HG03460 (cell line): Measurements from ENCODE around the gene PKNOX2.

ENCODE experiments used
- ATAC-seq: cut with Tn5 transposase; IDR thresholded peaks from one replicate; pipeline ENCODE4 v1.9.1; 2021; ENCODE audit not compliant: unreplicated experiment

PKNOX2 gene

DNA sequence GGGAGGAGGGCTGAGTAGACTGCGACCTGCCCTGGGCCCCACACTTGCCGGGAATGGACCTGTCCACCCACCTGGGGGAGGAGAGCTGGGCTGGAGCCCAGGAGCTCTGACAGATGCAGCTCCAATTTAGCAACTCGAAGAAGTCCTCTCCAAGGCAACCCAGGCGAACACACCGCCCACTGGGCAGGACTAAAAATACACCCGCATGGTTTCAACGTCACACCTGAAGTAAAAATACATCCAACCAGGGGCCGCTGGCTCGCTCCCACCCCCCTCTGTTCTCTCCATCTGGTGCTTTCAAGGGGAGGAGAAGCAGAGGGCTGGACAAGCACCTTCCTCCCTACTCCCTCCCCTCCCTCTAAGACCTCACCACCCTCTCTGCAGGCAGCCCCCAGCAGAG, 211.6 kb downstream of the PKNOX2 start:
- ATAC-seq, result no peak

DNA sequence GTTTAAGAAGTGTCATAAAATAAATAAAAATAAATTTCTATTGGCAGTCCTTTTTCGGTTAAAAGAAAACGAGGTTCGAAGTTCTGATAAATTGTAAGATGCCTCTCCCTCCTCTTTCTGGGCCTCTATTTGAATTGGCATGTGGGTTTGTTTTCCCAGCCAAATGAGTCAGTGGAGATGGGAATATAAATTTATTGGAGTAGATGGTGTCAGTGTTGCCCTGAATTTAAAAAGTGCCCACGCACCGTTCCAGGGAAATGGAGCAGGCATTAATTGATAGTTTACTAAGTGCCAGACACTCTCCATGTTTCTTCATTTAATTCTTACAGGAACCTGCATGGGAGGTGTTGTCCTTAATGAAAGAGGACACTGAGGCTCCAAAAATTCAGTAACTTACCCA, 212.3 kb downstream of the PKNOX2 start:
- no peak for ATAC-seq

DNA sequence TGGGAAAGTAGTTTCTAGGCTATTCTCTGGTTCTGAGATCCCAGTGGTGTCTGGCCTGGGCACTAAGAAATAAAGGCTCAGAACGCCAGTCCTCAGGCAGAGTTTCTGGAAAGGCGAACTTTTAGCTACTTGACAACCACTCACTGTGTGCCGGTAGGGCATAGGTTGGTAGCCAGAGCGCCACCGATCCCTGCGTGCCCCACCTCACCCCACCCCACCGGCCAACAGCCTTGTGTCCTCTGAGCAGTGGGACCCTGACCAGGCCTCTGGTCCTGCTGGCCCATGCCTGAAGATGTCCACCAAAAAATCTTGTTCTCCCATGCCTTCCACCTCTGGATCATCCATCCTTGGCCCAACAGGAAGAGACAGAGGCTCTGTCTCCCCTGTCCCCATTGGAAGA, 213.5 kb downstream of the PKNOX2 start:
- ATAC-seq, result no peak

DNA sequence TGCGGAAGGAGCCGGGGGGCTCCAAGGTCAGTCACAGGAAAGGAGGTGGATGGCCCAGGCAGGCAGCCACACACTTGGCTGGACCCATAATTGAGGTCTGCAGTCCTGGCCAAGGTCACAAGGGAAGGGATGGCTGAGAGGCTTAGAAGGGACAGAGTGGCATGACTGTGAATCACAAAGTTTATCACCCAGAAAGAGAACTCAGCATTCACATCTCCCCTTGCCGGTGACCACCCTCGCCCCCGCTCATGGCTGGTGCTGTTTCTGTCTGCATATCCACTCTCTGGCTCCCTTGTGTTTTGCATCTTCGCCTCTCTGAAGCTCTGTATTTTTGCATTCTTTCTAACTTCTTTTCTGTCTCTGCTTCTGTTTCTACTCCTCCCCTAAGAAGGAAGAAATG, 214.0 kb downstream of the PKNOX2 start:
- ATAC-seq, result no peak

DNA sequence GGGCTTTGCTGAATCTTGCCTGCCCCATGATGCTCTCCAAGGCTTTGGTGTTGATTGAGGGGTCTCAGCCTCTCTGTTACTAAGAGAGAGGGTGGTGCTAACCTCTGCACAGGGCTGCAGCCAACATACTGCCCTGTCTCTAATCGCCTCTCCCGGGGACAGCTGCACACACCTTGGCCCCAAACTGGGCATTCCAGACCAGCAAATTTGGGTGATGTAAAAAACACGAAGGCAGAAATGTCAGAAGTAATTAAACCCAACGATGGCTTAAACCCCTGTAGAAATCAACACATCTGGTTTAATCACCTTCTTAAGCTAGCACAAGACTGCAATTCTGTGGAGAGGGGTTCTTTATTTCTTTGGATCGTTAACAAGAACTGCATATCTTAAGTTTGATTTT, 215.0 kb downstream of the PKNOX2 start:
- ATAC-seq, result no peak

DNA sequence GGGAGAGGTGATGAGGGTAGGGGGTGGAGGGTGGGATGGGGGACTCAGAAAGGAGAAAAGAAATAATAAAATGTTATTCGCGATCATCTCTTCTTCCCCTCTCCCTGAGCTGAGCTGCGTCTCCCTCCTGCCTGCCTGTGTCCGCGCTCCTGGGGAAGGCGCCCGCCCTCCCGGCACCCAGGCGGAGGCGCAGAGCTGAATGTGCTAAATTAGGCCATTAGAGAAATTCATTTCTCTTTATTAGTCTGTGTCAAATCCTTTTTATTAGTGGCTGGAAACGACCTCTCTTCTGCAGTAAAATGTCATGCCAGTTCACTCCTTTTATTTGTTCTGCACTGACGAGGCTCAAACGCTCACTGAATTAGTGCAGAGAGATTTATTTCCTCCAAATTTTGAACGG, 215.4 kb downstream of the PKNOX2 start:
- no peak for ATAC-seq

DNA sequence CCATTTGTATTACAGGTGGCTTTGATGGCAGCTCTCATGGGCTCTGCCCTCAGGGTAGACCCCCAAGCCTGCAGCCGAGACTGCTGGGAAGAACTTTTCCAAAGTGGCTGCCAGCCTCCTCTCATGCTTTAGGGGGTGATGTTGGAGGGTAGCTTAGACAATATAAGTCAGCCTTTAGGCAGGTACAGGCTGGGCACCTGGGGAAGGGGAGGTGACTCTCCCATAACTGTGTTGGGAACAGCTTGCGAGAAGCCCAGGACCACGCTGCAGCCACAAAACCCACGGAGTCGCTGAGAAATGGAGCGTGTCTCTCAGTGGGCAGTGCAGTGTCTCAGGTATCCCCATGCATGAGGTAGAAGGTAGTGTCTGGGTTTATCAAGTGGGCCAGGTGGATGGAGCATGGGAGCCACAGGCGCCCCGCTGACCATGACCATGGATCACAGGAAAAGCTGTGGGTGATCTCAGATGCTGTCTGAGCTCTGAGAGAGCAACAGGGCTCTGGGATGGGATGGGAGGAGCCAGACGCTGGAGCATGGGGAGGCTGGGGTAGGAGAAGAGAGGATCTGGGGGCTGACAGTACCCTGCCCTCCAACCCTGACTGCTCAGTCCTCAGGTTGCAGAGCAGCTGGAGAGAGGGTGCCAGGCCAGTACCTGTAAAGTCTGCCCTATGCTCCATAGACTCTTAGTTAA, 216.3 kb downstream of the PKNOX2 start:
- no peak for ATAC-seq

DNA sequence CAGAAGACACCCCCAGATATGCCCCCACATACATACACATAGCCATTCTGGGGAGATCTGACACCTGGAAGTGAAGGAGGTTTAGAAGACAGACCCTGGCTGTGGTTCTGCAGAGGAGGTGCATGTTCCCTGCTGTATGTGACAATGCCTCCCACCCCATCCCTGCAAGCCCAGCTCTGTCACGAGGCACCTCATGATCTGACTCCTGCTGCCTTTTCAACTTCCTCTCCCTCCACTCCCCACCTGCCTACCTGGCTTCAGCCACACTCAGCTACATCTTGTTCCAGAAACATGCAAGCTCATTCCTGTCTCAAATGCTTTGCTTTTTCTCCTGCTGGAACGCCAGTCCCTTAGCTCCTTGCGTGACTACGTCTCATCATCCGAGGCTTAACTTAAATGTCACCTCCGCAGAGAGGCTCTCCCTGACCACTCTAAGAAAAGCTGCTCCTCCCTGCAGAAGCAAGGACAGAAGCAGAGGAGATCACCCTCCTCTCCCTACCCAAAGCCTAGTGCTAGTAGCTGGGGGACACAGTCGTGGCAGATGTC, 217.0 kb downstream of the PKNOX2 start:
- ATAC-seq, result no peak

DNA sequence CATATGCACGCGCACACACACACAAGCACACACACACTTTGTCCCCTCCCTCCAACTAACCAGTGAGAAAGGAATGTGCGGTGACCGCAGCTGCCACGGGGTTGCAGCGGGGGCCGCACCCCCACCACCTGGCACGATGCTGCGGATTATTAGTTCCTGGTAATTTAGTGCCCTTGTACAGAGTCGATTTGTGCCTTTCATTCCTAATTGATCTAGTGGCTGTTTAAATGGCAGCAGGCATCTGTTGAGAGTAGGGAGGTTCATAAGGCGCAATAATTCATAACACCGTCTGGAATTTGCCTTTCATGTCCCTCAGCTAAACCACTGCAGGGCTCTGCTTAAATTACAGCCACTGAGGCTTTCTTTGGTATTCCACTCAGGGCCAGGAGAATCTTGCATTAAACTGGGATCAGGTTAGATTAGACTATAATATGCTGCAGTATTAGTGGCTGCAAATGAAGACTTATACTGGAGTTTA, 217.8 kb downstream of the PKNOX2 start:
- no peak for ATAC-seq

DNA sequence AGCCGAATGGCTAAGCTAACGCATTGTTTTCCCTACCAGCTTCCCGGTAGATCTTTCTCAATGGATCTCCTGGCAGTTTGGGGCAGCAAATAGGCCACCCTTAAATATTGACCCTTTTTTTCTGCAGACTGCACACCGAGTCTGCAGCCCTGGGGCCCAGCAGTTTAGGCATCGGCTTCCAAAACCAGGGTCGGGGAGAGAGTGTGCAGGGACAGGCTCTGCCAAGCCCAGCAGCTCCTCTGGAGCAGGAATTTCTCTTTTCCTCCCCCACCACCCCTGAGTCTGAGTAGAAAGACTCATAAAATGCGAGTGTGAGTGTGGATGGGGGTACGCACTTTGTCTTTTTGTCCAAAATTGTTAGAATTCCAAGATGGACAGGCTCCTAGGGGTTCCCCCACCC, 218.3 kb downstream of the PKNOX2 start:
- ATAC-seq, result no peak

DNA sequence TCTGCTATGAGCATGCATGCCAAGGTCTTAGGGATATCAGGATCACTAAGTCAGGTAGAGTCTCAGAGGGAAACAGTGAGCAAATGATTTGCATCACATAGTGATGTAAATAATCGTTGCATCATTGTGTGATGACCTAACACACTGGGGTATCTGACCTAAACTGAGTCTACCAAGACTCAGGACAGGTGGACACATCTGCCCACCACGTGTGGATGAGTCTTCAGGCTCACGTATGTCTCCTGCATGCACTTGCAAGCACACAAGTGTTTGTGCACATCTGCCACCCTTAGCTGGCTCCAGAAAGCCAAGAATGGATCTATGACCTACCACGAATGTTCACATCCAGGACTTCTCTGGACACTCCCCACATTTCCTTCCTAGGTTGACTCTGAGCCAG, 220.3 kb downstream of the PKNOX2 start:
- ATAC-seq, result no peak

DNA sequence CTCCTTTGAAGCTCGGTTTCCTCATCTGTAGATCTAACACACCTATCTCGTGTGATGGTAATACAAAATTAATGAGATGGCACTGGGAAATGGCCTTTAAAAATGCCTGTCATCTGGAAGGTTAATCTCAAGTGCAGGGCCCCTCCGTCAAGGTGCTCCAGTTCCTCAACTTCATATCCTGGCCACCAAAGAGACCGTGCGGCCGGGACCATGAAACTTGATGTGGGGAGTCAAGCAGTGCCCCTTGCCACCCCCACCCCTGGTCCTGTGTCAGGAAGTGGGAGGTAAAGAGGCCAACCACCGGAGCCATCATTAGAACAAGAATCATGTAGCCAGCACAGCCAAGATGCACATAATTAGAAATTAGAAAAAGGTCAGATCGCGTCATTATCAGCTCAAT, 223.3 kb downstream of the PKNOX2 start:
- ATAC-seq, result no peak

DNA sequence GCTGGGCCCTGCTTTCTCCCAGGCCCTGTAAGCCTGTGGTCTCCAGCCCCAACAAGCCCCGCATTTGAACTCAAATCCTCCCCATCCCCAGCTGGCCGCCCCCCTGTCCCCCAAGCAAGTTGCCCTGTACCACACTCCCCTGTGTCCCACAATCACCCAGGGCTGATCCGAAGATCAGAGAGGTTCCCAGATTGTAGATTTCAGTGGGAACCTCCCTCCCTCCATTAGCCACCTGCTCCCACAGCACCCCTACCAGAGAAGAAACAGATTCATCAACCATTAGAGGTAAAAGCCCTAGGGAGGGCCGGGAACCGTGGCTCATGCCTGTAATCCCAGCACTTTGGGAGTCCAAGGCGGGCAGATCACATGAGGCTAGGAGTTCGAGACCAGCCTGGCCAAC, 224.1 kb downstream of the PKNOX2 start:
- no peak for ATAC-seq

DNA sequence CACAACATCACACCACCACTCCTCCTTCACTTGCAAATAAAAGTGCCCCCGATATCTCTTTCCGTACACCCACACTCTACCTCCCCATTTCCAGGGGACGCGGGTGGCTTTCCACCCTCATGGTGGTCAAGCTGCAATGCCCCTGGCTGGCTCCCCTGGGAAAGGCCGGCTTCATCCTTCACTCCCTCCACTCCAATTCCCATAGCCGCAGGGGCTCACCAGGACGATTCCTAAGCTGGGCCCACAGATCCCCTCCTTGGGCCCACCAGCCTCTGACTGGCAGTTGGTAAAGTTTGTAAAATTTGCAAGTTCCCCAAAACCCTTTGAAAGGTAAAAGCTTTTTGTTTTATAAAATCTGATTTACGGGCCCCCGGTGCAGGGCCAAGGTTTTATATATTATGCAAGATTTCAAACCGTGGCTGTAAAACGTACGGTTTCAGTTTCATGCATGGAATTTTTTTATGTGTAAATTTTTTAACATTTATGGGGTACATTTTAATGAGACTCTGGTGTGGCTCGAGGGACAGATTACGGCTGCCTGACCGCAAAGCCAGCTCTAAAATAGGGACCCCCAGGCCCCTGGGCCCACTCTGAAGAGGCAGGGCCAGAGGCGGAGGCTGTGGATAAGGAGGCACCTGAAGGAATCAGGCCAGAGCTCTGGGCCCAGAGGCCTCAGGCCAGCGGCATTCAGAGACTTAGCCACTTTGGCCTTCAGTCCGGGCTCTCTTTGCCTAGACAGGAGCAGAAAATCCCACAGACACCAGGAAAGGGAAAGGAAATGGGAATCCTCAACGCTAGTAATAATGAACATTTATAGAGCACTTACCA, 225.0 kb downstream of the PKNOX2 start:
- no peak for ATAC-seq

DNA sequence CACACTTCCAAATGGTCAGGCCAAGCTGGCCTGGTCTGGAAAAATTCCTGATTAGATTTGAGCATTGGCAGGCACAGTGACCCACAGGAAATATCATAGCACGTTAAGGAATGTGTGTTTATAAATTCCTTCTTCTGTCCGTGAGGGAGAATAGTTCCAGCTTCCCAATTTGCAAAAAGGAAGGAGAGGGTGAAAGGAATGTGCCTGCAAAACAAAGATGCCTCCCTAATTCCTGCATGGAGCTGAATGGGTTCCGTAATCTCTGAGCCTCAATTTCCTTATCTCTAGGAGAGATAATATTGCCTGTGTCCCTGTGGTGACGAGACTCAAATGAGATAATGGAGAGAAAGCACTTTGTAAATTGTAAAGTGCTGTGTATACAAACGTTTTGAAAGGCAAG, 226.4 kb downstream of the PKNOX2 start:
- ATAC-seq, result no peak

DNA sequence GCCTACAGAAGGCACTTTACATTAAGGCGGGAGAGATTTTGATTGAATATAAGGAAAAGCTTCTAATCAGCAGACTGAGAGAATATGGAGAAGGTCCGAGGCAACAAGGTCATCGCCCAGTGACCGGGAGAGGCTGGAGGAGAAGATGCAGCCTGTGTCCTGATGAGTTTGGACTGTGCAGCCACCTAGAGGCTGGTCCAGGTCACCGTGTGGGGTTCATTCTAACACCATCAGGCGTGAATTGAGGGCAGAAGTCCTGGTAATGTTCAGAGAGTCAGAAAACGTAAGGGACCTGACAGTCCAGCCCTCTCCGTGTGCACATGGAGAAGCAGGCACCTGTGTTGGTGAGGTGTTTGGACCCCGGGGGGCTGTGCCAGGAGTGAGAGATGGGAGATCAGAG, 228.8 kb downstream of the PKNOX2 start:
- no peak for ATAC-seq

DNA sequence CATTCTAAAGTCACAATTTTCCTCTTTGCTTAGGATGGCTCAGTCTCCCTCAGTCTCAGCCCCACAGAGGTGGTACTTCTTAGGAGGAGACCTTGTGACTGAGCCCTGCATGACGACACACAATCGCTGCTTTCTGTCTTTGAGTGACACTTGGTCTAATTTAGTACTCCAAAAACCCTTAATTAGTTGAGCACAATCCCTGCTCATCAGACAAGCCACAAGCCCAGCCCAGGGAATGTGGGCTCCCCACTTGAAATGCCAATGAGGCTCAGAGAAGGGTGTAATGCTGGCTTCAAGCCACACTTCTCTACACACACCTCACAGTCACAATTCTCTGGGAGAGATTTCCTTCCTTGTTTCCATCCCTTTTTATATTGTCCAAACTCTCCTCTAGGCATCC, 229.7 kb downstream of the PKNOX2 start:
- no peak for ATAC-seq

DNA sequence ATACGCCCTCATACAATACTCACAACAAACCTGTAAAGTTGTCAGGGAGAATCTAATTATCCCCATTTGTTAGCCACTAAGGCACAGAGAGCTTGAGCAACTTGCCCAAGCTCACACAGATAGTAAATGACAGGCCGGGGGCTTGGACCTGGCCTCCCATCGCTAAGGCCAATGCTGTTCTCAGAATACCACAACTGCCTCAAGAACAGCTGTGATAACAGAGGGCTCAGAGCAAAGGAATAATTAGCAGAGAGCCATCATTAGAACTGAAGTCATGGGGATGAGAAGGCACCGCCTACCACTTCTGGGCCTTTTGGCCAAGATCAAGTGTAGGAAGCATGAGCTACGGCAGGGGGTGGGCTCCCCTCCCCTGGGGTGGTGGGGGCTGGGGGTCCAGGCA, 232.9 kb downstream of the PKNOX2 start:
- no peak for ATAC-seq

DNA sequence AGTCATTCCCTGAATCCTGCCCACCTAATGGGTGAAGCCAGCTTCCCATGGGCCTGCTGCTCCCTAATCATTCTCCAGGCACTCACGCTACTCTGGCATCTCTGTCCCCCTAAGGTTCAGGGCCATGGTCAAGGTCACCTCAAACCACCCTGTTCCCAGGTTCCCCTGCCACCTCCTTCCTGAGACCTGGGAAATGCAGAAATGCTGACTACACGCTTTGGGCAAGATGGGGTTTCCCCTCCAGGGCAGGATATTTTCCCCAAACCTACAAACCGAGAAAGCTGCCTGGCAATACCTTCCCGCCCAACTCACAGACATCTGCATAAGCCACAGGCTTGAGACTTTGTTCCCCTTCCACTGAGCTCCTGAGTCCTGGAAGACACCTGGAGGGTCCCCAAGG, 233.9 kb downstream of the PKNOX2 start:
- ATAC-seq, result no peak

DNA sequence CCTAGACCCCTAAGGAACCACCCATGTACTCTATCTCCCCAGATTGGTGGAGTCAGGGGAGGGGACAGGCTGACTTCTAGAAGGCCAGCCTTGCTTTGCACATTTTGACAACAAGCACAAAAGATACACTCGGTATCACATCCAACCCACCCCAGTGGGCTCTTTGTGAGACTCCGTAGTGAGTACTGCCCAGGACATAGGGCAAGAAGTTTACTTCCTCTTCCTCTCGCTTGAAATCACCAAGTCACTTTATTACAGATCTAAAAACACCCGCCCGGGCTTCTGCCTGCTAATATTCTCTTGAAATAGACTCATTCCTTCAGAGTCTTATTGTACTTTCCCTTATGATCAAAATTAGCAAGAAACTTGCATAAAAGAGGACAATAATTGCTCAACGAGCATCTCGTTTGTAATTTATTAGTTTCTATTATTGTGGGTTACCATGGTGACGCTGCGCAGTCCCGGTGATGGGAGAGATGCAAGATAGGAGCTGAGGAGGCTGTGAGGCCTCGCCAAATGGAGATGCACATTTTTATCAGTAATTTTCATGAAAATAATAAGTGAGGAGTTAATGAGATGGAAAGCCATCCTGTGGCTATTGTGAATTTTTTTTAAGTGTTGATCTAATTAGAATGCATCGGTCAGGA, 234.6 kb downstream of the PKNOX2 start:
- no peak for ATAC-seq

DNA sequence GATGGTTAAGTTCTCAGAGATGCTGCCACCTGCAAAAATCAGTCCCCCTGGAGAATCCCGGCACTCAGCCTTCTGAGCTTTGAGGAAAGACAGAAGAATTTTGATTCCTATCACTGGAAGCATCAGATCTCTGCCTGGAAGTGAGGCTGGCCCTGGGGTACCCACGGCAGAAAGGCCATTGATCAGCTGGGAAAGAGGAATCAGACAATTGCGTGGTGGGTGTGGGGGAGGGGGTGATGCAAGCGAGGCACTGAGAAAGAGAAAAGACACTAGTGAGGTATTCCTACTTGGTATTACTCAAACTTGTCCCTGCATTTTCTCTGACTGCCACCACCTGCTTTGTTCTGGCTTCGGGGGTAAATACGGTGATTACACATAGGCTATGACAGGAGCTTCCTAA, 235.4 kb downstream of the PKNOX2 start:
- ATAC-seq, result no peak

DNA sequence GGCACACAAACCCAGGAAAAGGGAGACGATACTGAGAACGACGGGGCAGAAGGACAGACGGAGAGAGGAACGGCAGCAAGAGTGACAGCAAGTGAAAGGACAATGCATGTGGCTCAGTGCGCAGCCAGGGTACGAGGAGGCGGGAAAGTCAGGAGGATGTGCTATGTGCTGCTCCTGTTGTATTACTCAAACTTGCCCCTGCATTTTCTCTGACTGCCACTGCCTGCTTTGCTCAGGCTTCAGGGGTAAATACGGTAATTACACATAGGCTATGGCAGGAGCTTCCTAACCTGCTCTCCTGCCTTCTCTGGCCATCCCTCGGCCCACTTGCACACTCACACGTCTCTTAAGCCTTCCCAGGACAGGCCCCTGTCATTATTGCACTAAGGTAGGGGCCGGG, 236.7 kb downstream of the PKNOX2 start:
- ATAC-seq, result no peak
